ENCODE results near the gene MYO16.

Gene MYO16

DNA sequence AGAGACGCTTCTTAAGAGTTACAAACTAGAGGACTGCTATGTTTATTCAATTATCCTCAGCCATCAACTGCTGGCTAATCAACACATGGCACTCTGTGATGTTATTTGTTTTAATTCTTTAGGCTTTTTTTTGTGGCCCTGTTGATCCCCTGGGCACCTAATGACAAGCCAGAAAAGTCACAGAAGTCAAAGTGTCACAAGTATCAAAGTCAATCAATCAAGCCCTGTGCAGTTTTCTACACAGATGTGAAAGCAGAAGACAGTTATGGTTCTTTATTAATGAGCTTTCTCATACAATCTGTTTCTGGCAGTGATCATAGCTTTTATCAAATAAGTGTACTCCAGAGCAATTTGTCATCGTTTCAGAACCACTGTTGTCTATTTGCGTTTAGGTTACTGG is 34.3 kb downstream of the MYO16 start:
- DNase-seq (ENCODE audit: low spot score): no peak

GRCh38 chr13:108667205-108667604 is 37.8 kb downstream of the MYO16 start:
- no peak for DNase-seq (ENCODE audit: low spot score)

DNA sequence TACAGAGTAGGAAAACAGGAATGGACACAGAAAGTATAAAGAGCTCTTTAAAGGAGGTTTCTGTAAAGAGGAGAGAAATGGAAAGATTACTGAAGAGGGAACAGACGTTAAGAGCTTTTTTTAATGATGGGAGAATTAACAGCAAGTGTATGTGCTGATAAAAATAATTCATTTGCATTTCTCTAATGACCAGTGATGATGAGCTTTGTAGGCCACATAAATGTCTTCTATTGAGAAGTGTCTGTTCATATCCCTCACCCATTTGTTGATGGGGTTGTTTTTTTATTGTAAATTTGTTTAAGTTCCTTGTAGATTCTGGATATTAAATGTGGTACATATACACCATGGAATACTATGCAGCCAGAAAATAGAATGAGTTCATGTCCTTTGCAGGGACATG is 40.0 kb downstream of the MYO16 start:
- no peak for DNase-seq (ENCODE audit: low spot score)

DNA sequence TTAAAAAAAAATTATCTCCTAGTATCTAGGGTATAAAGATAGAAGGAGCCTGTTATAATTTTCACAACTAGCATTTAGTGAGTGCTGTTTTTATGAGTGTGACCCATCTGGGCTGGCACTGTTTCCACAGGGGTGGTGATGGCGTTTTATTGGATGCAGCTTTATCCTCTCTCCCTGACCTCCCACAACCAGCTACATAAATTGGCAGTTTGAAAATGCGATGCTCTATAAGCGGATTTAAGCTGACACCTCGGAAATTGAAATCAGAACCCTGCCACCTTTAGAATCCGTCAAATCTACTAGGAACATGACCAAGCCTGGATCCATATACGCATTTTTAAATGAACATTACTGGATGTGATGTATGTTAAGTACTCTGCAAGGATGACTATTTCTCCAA is 44.9 kb downstream of the MYO16 start:
- DNase-seq (ENCODE audit: low spot score): no peak

- no peak for DNase-seq (ENCODE audit: low spot score)
Measured at GRCh38 chr13:108674771-108675170, 45.4 kb downstream of the MYO16 start.

- DNase-seq (ENCODE audit: low spot score): no peak
Measured at GRCh38 chr13:108676620-108677019, 47.2 kb downstream of the MYO16 start.

GRCh38 chr13:108677806-108678205 is 48.4 kb downstream of the MYO16 start:
- no peak for DNase-seq (ENCODE audit: low spot score)

DNA sequence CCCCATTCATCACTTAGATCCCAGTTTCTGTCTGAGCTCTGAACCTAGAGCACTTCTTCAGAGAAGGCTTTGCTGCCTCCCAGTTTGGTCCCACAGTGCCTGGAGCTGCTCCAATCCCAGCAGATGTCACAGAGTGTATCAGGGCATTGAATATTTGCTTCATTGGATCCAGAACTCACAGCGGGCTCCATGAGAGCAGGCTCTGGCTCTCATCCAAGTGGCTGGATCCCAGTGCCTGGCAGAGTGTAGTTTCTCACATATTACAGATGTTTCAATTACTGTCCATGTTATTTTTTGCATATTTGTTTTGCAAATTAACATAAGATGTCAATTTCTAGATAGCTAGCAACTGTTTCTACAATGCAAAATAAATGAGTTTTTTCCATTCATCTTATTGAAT is 50.6 kb downstream of the MYO16 start:
- no peak for DNase-seq (ENCODE audit: low spot score)

- DNase-seq (ENCODE audit: low spot score): no peak
Measured at GRCh38 chr13:108681986-108682575, 52.7 kb downstream of the MYO16 start.

DNA sequence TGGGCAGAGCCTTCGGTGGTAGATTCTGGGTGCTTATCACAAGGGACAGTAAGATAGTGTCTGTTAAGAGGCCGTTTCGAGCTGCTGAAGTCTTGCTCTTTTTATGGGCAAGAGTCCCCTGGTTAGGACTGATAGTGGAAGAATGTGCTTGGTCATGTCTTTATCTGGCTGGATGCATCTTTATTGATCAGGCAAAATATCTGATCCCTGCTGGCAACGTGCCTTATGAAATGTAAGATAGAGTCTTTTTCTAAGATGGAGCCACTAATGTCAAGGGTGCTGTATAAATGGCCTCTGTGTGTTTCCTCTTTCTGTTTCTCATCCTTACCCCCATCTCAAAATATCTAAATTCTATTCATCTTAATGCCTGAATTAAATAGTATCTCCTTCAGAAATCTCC is 53.3 kb downstream of the MYO16 start:
- DNase-seq (ENCODE audit: low spot score): no peak

DNA sequence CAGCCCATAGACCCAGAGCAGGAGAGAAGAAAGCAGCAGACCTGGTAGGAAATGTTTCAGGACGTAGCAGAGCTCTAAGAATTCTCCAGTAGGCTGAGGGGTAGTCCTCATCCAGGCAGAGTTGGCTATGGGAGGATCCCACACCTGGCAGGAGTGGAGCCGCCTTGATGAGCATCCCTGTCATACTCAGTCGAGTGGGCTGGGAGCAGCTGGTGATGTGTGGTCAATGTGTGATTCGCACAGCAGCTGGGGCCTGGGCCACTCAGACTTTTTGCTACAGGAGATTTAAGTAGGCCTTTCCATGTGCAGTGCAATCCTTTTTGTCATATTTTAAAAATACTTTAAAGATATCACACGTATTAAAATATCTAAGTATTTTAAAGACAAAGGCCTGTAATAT is 56.6 kb downstream of the MYO16 start:
- DNase-seq (ENCODE audit: low spot score): no peak

- no peak for DNase-seq (ENCODE audit: low spot score)
Measured at GRCh38 chr13:108690726-108691125, 61.3 kb downstream of the MYO16 start.

- no peak for DNase-seq (ENCODE audit: low spot score)
Measured at GRCh38 chr13:108700422-108701170, 71.2 kb downstream of the MYO16 start.

DNA sequence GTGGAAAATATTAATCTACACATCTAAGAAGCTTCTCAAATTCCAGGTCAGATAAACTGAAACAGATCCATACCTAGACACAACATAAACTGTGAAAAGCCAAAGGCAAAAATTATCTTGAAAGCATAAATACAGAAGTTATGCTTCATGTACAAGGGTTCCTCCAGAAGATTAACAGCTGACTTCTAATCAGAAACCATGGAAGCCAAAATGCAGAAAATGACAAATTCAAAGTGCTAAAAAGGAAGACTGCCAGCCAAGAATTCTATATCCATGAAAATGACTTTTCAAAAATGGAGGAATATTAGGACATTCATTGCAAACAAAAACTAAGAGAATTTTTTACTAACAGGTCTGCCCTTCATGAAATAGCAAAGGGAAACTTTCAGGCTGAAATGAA is 72.8 kb downstream of the MYO16 start:
- no peak for DNase-seq (ENCODE audit: low spot score)

- no peak for DNase-seq (ENCODE audit: low spot score)
Measured at GRCh38 chr13:108705031-108705430, 75.6 kb downstream of the MYO16 start.

- DNase-seq (ENCODE audit: low spot score): no peak
Measured at GRCh38 chr13:108707584-108707983, 78.2 kb downstream of the MYO16 start.

GRCh38 chr13:108708921-108709320 is 79.5 kb downstream of the MYO16 start:
- DNase-seq (ENCODE audit: low spot score): no peak

- no peak for DNase-seq (ENCODE audit: low spot score)
Measured at GRCh38 chr13:108711386-108711785, 82.0 kb downstream of the MYO16 start.

GRCh38 chr13:108725471-108725870 is 96.1 kb downstream of the MYO16 start:
- DNase-seq (ENCODE audit: low spot score): no peak

DNA sequence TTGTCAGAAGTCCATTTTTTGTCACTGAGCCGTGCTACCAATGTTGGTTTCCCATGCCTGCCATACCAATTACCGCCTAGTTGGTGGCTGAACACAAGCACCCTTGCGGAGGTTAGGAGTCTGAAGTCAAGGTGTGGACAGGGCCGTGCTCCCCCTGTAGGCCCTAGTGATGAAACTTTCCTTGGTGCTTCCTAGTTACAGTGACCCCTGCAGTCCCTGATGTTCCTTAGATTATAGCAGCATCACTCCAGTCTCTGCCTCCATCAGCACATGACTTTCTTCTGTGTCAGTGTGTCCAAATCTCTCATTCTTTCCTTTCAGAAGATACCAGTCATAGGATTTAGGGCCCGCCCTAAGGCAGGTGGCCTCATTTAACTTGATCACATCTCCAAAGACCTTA is 99.0 kb downstream of the MYO16 start:
- DNase-seq (ENCODE audit: low spot score): no peak

DNA sequence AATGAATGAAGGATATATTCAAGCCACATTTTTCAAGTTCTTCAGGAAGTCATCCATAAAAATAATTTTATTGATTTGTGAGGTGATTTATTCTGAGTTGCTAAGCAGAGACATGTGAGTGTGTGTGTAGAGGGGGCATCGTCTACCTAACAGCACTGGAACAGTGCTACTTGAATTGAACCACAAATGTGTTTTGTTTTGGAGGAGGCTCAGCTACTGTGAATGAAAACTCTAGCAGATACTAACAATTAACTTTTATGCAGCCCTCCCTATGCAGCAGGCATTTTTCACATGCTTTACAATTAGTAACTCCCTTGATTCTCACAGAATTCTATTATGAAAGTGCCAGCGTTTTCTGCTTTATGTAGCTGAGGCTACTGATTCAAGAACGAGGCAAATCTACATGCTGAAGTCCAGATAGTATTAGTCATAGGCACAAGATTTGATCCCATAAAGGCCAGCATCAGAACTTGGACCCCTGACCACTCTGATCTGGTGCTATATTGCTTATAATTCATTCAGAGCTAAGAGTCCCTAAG is 103.7 kb downstream of the MYO16 start:
- no peak for DNase-seq (ENCODE audit: low spot score)

DNA sequence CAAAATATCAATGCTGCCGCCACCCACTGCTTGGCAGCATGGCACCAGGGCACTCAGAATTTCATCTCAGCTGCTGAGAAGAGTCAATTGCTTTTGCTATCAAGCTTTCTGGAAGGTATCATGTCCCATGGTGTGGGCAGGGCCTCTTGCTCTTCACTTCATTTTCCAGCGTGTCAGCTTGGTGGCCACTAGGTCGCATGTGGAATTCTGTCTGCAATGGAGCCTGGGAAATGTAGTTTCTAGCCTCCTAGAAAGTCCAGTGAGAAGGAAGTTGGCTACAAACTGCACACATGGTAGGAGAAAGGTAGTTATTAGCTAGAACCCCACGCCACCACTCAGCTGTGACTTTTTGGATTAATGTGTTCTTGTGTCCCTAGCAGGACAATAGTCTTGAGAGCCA is 105.3 kb downstream of the MYO16 start:
- DNase-seq (ENCODE audit: low spot score): no peak

DNA sequence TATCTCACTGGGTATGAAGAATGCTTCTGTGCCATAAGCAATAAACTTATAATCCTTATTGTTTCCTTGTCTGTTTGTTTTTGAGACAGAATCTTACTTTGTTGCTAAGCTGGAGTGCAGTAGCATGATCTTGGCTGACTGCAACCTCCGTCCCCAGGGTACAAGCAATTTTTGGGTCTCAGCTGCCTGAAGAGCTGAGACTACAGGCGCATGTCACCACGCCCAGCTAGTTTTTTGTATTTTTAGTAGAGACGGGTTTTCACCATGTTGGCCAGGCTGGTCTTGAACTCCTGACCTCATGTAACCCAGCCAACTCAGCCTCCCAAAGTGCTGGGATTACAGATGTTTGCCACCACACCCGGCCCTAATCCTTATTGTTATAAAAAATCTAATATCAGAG is 112.5 kb downstream of the MYO16 start:
- DNase-seq (ENCODE audit: low spot score): no peak
